Stimulated activated CD4-positive, alpha-beta T cell treated with anti-CD3 and anti-CD28 coated beads, Interleukin-15, amount 100 ng/mL, for 1 hour (primary cell): Measurements from ENCODE around the gene ZXDC.

Source experiments
- DNase-seq, 2 donors: peaks; one replicate each; pipeline ENCODE4 v3.0.0-alpha.2; 2020; ENCODE audit warnings: low read depth in 1 of 2, low spot score in 1 of 2

Gene ZXDC

GRCh38 chr3:126512026-126512425, 36.3 kb upstream of the ZXDC start:
- DNase-seq, result no peak

GRCh38 chr3:126511291-126511690, 35.6 kb upstream of the ZXDC start:
- DNase-seq, result no peak

GRCh38 chr3:126510308-126510910, 34.7 kb upstream of the ZXDC start:
- DNase-seq, result no peak

GRCh38 chr3:126509597-126510307, 34.1 kb upstream of the ZXDC start:
- DNase-seq, result no peak

GRCh38 chr3:126508564-126508964, 32.9 kb upstream of the ZXDC start:
- no peak for DNase-seq

- DNase-seq, result no peak
These were observed 32.2 kb upstream of the ZXDC start for GRCh38 chr3:126507886-126508285.

GRCh38 chr3:126503701-126504100, 28.0 kb upstream of the ZXDC start:
- no peak for DNase-seq

- no peak for DNase-seq
These were observed 27.0 kb upstream of the ZXDC start for GRCh38 chr3:126502656-126503055.

- DNase-seq, result no peak
These were observed 26.0 kb upstream of the ZXDC start for GRCh38 chr3:126501736-126502135.

- no peak for DNase-seq
These were observed 25.4 kb upstream of the ZXDC start for GRCh38 chr3:126501054-126501453.

GRCh38 chr3:126500016-126500415, 24.3 kb upstream of the ZXDC start:
- no peak for DNase-seq

- DNase-seq, result no peak
These were observed 23.7 kb upstream of the ZXDC start for GRCh38 chr3:126499401-126499800.

- DNase-seq, result no peak
These were observed 23.2 kb upstream of the ZXDC start for GRCh38 chr3:126498929-126499328.

GRCh38 chr3:126498461-126498860, 22.8 kb upstream of the ZXDC start:
- DNase-seq, result no peak

- DNase-seq, result no peak
These were observed 22.3 kb upstream of the ZXDC start for GRCh38 chr3:126497956-126498355.

- DNase-seq, result no peak
These were observed 21.5 kb upstream of the ZXDC start for GRCh38 chr3:126496894-126497850.

- no peak for DNase-seq
These were observed 20.1 kb upstream of the ZXDC start for GRCh38 chr3:126495786-126496185.

GRCh38 chr3:126494970-126495230, 19.2 kb upstream of the ZXDC start:
- no peak for DNase-seq

- DNase-seq, result no peak
These were observed 18.7 kb upstream of the ZXDC start for GRCh38 chr3:126494204-126494969.

- DNase-seq, result no peak
These were observed 18.0 kb upstream of the ZXDC start for GRCh38 chr3:126493739-126494138.

GRCh38 chr3:126493051-126493450, 17.4 kb upstream of the ZXDC start:
- DNase-seq, result no peak
